NCI-H748 (cell line): Measurements from ENCODE around the gene SLC50A1.

ENCODE experiments used
- DNase-seq: peaks from one replicate; lab custom pipeline; 2025; ENCODE audit not compliant: unreplicated experiment; lab: John Stamatoyannopoulos, UW

Gene SLC50A1, protein sequence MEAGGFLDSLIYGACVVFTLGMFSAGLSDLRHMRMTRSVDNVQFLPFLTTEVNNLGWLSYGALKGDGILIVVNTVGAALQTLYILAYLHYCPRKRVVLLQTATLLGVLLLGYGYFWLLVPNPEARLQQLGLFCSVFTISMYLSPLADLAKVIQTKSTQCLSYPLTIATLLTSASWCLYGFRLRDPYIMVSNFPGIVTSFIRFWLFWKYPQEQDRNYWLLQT

DNA sequence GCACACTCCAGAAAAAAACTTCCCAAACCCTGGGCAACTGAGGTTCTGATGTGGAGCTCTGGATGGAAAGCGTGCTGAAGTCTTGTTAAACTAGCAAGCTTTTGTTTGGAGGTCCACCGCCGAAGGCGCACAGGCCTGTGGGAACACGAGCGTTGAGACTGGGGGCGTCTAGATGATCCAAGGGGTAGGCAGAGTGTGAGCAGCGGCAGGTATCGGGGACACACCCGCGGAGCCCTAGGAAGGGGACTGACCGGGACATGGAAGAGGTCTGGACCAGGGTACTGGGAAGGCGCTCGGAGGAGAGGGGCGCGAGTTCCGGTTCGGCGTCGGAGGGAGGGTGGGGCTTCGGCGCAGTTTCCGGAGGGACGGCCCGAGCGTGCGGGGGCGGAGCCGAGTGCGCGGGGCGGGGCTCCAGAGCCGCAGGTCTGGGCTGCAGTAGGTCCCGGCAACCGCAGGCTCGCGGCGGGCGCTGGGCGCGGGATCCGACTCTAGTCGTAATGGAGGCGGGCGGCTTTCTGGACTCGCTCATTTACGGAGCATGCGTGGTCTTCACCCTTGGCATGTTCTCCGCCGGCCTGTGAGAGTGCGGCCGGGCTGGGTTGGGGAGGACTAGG is at the start of gene SLC50A1:
Gene SLC50A1 (plus strand): TSS at position 438 of the 614 bp plus-strand sequence. CDS start 60 bp downstream, at position 498.
- DNase-seq = peak; percentile 97

DNA sequence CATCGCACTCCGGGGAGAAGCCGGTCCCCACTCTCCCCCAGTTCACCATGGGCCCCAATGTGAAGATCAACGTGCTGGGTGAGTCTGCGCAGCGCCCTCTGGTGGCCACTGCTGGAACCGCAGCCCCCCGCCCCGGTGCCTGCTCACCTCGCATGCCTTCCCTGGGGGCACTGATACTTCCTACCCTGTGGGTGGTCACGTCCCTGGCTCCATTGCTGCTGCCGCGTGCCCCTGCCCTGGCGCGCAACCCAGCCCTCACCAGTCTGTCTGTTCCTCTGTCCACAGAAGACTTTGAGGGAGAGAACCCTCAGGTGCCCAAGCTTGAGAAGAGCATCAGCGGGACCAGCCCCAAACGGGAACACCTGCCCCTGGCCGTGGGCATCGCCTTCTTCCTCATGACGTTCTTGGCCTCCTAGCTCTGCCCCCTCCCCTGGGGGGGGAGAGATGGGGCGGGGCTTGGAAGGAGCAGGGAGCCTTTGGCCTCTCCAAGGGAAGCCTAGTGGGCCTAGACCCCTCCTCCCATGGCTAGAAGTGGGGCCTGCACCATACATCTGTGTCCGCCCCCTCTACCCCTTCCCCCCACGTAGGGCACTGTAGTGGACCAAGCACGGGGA is 49.4 kb upstream of the SLC50A1 start:
- peak; percentile 73 for DNase-seq

DNA sequence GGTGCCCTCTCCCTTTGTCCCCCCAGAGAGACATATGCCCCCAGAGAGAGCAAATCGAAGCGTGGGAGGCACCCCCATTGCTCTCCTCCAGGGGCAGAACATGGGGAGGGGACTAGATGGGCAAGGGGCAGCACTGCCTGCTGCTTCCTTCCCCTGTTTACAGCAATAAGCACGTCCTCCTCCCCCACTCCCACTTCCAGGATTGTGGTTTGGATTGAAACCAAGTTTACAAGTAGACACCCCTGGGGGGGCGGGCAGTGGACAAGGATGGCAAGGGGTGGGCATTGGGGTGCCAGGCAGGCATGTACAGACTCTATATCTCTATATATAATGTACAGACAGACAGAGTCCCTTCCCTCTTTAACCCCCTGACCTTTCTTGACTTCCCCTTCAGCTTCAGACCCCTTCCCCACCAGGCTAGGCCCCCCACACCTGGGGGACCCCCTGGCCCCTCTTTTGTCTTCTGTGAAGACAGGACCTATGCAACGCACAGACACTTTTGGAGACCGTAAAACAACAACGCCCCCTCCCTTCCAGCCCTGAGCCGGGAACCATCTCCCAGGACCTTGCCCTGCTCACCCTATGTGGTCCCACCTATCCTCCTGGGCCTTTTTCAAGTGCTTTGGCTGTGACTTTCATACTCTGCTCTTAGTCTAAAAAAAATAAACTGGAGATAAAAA is 48.7 kb upstream of the SLC50A1 start:
- DNase-seq = no peak

DNA sequence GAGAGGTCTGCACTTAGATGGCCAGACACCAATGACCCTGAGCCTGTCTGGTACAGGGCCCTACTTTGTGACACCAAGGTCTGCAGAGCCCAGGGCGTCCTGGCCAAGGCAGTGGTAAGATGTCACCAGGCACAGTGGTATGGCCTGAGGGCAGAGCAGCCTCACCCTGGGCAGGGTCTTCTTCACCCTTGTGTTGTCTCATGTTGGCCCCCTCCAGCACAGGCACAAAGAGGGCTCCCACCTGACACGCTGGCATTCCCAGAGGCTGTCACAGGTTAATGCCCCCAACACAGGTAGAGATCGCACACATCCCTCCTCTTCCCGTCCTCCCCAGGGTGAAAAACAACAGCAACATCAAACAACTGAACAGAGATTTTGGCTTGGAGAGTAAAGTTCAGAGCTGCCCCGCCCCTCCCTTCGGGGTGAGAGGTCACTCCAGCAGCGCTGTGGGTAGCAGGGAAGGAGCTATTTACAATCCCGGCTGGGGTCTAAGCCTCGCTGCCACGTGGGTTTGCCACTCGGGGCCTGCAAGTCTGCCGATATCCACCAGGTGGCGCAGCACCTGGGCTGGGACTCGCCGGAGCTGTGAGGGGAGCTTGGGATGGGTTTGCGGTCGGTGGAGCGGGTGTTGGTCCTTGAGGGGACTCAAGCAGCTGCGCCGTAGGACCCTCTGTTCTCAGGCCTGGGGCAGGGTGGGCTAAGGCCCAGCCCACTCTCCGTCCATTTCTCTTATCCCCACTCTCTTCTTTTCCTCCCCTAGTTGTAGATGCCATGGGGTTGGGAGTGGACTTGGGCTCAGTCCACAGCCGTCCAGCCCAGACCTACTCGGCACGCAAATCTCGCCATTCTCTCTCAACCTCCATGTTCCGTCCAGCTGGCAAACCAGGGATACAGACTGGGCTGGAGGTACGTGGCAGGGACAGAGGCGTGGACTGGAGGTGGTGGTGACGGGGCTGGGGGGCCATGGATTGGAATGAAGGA is 44.3 kb upstream of the SLC50A1 start:
- DNase-seq = peak; percentile 81

DNA sequence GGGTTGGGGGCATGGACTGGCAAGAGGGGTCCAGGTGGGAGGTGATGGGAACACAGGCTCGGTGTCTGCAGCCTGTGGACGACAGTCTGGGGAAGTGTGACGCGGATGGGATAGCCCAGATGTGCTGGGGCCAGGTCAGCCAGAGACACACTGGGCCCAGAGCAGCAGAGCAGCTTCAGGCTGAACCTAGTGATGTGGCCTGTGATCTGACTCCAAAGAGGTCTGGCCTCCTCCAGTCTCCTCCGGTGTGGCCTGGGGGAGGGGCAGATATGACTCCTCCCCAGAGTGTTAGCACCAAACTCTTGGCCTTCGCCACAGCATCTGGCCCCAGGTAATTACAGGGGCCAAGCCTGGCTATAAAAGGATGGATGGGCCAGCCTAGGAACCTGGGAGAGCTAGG is 43.5 kb upstream of the SLC50A1 start:
- no peak for DNase-seq

DNA sequence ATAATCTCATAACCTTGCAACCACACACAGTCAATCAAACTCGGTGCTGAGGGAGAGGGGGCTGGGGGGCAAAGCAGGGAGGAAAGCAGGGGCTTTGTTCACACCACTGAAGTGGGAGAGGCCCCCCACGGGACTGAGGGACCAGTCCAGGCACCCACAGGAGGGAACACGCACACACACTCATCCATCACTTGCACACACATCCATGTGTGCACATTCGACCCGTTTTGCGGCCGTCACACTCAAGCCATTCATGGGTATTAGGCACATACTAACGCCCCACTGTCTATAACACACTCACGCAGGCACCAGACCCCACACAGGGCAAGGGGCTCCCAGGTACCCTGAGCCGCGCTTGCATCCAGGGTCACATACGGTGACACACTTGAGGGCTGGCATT is 43.0 kb upstream of the SLC50A1 start:
- no peak for DNase-seq

DNA sequence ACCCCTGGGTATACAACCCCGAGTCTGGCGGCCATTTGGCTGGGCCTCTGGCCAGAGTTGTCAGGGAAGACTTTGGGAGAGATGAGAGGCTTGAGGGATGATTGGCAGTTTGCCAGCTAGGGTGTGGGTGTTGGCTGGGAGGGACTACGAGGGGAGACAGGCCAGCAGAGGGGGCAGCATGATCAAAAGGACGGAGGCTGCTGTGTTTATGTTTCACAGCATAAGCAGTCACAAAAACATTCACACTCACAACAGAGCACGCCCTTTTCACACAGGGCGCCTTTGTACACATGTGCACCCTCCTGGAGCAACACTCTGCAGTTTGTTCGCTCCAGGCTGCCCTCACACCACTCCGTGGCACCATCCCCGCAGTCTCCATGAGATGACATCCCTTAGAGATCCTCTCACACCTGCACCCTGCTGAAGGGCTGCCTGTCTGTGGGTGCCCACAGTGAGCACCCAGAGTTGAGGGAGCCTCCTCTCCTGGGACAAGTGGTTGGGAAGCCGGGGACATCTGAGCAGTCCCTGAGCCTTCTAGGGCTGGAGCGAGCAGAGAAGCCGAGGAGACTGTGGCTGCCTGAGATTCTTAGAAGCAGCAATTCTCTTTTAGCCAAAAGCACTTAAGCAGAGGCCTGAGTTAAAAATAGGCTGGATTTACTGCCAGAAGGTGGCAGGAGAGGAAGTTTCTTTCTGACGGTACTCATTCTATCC is 41.6 kb upstream of the SLC50A1 start:
- peak; percentile 93 for DNase-seq

DNA sequence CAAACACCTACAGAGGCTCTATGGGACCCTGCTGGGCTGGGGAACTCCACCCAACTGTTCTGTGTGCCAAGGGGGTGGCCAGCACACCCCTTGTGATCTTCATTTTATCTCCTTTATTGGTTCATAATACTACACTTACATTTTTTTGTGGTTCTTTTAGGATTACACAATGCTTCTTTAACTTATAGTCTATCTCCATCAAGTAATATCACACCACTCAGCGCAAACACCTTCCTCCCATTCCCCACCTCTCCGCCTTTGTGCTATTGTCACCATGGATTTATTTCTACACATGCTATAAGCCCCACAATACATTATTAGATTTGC is 41.1 kb upstream of the SLC50A1 start:
- no peak for DNase-seq

DNA sequence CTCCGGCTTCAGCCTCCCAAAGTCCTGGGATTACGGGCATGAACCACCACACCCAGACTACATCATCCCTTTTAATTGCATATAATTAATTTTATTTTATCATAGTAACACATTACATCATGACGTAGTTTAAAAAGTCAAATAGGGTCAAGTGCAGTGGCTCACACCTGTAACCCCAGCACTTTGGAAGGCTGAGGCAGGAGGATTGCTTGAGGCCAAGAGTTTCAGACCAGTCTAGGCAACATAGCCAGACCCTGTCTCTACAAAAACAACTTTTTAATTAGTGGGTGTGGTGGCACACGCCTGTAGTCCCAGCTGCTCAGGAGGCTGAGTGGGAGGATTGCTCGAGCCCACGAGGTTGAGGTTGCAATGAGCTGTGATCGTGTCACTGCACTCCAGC is 36.3 kb upstream of the SLC50A1 start:
- DNase-seq = no peak

DNA sequence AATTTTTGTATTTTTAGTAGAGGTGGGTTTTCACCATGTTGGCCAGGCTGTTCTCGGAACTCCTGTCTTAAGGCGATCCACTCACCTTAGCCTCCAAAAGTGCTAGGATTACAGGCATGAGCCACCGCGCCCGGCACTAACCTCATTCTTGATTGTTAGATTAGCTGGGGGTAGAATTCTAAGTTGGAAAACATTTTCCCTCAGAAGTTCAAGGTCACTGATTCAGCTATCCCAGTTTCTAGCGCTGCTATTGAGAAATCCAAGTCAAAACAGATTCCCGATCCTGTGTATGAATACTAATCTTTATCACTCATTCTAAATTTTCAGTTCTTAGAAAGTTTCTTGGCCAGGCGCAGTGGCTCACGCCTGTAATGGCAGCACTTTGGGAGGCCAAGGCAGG is 32.3 kb upstream of the SLC50A1 start:
- no peak for DNase-seq

DNA sequence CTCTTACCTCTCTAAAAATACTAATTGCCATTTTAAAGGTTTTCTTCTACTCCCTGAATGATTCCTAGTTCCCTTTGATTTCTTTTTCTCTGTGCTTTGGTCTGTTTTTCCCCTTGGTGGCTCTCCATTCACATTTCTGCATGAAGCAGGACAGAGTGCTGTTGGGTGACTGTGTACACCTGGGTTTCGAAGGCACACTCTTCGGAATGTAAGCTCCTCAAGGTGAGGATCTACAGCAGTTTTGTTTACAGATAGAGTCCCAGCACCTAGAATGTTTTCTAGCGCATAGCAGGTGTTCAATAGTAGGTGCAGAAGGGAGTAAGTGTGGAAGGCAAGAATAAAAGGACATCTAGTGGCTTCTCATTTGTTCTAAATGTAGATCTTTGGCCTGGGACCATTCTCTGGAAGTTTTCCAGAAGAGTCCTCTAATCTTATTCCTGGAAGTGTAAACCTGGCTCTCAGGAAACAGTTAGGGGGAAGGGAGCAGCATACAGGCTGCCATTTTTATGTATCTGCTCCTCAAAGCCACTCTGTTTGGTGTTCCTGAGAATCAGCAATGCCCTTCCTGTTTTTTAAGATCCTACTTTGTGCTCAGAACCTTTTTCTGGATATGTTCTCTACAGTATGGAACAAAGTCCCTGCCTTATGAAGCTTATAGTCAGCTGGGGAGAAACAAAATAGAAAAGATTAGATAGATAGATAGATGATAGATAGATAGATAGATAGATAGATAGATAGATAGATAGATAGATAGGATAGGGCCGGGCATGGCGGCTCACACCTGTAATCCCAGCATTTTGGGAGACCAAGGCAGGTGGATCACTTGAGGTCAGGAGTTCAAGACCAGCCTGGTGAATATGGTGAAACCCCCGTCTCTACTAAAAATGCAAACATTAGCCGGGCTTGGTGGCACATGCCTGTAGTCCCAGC is 30.8 kb upstream of the SLC50A1 start:
- no peak for DNase-seq

DNA sequence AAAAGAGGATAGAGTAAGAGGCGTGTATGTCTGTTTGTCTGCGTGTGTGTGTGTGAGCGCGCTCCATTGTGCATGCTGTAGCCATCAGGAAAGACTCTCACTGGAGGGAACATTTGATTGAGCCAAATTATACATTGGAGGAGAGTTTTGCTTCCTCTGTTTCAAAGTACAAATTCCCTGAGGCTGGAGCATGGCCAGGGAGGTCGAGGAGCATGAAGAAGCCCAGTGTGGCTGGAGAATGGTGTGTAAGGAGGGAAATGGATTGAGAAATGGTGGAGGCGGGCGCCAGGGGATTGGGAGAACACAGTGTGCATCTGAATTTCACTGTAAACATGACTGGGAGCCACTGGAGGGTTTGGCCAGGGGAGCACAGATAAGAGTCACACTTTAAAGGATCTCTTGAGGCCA is 30.0 kb upstream of the SLC50A1 start:
- DNase-seq = no peak

DNA sequence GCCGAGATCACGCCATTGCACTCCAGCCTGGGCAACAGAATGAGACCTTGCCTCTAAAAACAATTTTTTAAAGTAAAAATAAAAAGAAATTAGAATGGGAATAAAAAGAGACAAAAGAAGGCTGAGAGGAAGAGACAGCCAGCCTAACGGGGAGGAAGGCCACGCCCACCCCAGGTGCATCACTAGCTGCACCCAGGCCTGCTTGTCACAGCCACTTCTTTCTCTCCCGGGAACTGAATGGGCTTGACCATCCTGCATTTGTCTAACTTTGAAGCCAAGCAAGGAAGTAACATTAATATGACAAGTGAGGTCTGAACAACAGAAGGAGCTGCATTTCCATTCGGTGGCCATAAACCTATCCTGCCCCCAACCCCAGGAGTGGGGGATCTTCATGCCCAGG is 28.8 kb upstream of the SLC50A1 start:
- peak; percentile 74 for DNase-seq

DNA sequence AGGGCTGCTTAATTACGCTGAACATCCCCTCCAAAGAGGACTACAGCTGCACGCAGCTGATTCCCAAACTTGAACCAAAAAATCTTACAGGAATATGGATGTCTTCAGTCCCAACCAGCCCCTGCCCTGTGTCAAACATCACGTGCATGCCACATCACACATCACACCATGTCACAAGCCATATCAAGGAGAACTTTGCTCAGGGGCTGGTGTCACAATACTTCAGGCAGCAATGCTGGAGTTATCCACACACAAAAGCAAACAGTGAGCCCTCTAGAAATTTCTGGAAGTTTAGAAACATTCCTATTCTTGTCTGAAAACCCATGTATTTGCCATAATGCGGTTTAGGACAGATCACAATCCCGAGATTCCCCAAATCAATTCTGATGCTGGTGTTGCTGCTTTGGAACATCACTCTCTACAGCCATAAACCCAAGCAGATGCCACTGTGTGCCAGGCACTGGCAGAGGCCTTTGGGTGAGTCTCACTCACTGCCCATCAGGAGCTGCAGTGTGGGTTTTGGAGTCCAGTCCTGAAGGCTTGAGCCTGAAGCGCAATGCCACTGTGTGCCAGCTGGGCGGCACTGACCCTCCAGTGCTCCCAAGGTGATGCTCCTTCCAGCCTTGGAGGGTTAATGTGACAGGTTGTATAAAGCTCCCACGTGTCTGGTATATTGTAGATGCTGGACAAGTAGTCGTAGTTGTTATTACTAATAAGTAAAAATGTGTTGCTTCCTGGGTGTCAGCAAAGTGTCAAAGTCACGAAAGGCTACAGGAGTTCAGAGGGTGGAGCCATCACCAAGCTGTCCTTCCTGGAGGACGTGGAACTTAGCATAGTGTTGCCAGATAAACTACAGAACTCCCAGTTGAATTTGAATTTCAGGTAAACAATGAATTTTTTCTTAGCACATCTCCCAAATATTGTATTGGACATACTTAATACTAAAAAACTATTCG is 28.1 kb upstream of the SLC50A1 start:
- no peak for DNase-seq

DNA sequence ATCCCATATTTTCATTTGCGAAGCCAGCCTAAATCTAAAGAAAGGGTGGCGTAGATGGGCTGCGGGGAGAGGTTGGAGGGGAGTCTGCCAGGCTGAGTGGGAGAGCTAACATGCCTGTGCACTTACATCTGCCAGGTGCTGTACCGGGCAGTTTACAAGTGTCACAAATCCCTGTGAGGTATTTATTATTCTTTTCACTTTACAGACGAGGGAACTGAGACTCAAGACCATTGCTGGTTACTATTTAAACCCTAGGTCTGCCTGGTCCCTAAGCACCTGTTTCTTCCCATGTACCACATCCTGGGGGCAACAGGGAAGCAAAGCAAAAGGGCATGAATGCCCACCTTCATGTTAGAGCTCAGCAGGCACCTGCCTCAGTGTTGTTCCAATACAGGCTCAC is 27.4 kb upstream of the SLC50A1 start:
- no peak for DNase-seq

DNA sequence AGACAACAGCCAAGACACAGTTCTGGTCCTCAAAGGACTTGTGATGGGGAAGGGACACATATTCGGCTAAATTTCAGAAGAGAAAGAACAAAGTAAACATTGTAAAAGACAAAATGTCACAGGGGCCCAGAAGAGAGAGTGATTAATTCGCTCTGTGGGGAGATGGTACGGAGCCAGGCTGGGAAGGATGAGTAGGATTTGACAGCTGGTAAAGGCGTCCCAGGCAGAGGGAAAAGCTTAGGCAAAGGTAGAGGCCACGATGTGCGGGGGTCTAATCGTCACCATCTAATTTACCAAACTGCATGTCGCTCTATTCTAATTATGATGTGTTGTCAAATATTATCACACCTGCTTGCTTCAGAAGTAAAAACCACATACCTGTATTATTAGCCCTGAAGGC is 25.3 kb upstream of the SLC50A1 start:
- DNase-seq = no peak

DNA sequence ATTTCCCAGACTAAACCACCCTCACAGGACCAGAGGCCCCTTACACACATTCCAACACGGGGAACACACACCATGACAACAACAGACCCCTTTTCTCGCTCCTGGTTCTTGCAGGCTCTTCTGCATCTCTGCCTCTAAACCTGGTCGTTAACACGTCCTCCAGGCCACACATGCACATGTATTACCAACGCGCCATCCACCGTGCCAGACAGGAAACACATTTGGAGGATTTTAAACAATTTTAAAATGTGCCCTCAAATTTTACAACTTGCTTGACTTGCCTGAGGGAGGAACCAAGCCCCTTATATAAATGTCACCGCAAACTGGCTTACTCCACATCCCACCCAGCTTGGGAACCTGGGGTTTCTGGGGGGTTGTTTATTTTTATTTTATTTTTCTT is 24.8 kb upstream of the SLC50A1 start:
- no peak for DNase-seq

DNA sequence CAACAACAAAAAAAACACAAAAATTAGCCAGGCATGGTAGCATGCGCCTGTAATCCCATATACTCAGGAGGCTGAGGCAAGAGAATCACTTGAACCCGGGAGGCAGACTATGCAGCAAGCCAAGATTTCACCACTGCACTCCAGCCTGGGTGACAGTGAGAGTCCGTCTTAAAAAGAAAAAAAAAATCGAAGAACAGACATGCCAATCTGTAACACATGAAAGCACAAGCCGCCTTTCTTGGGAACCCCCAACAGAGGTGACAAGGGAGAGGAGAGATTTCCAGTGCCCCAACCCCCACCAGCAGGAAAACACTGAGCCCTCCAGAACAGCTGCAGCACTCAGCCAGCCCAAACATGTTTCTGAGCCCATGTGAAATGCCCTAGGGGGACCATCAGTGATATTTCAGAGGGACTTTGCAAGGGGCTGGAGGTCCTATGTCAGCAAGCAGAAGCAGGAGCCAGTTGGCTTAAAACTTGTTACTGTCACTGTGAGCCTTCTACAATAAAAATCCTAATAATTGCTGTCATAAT is 22.1 kb upstream of the SLC50A1 start:
- DNase-seq = no peak
